Vagina (tissue), 2 donors: ENCODE measurements around the gene ASB13.

Experiments used
- CTCF ChIP-seq, 3 experiments: fragments of 450-650 bp in 2 of 3; fragments of 200-600 bp in 1 of 3; sonication (generic) in 1 of 3; IDR thresholded peaks; one replicate each; pipeline ENCODE4 v1.5.1; 2017 to 2019; ENCODE audit warnings: antibody characterized with exemption in 3 of 3, mild to moderate bottlenecking in 2 of 3, moderate library complexity in 2 of 3
- POLR2A ChIP-seq, 2 donors: fragments of 450-650 bp; IDR thresholded peaks; one replicate each; pipeline ENCODE4 v1.6.1; 2017; ENCODE audit warnings: antibody characterized with exemption in 2 of 2, mild to moderate bottlenecking in 2 of 2, moderate library complexity in 2 of 2
- POLR2AphosphoS5 ChIP-seq, 2 donors: sonication (generic); formaldehyde crosslinking; IDR thresholded peaks; one replicate each; pipeline ENCODE4 v1.9.0; 2017; ENCODE audit warnings: antibody characterized with exemption in 2 of 2, mild to moderate bottlenecking in 2 of 2, low read depth in 1 of 2; ENCODE audit not compliant: insufficient read depth in 1 of 2

GRCh38 chr10:5596611-5597341 lies 69.6 kb downstream of the ASB13 start:
- TF ChIP-seq POLR2A (IDR thresholded peaks at IDR 0.05) (no peak), CTCF (IDR thresholded peaks at IDR 0.05) (no peak), POLR2AphosphoS5 (IDR thresholded peaks at IDR 0.05; ENCODE audit: insufficient read depth in 1 of 2, low read depth in 1 of 2) (no peak)
